Measurements from ENCODE around the gene CYP26A1. TPM values are rescaled to one million over a fixed set of nuclear protein-coding genes. Genes with fewer than 3 reads are reported as not detected.
A peak's percentile ranks its signal among the peaks of the same experiment; 100 is the strongest.

CYP26A1 gene
- total RNA-seq, 1 experiment from 2014 or later, result not detected

- Histone ChIP-seq H3K4me3 (ENCODE audit: low read depth, low read length, poor library complexity, severe bottlenecking) (no peak overlapping the region), H3K4me1 (ENCODE audit: insufficient read depth, low read length, poor library complexity, severe bottlenecking) (no peaks in the 10 kb centered on the region), H3K36me3 (ENCODE audit: insufficient read depth, low read length, poor library complexity, severe bottlenecking) (no peaks in the 10 kb centered on the region), H3K9me3 (ENCODE audit: low read depth, low read length, poor library complexity, severe bottlenecking) (no peaks in the 10 kb centered on the region), H3K27ac (ENCODE audit: low read depth, low read length, poor library complexity, severe bottlenecking) (no peak overlapping the region), H3K27me3 (replicated peaks; ENCODE audit: insufficient read depth, low read depth, low read length, poor library complexity) (peaks cover 7% of the 10 kb centered on the region)
- TF ChIP-seq CTCF (conservative IDR thresholded peaks at IDR 0.05; ENCODE audit: low read depth, low read length) (peak; percentile 60), EZH2 (IDR thresholded peaks at IDR 0.05; ENCODE audit: borderline replicate concordance, low read depth, low read length, poor library complexity, severe bottlenecking) (no peak)
- POLR2A ChIA-PET (ENCODE audit: low non-redundant PET), result no interaction called here
- intact Hi-C loops (cut with micrococcal nuclease; ENCODE audit: unreplicated experiment), result loop anchor here (1.0 to 10.0 kb wide), 2 partner anchors 173 to 239 kb away; no protein-coding TSS in a partner anchor
- peak; percentile 76 for DNase-seq (ENCODE audit: low spot score)
- BruUV-seq (replicated peaks), result no TSS peak
- CTCF ChIA-PET, result interaction anchor here (0.5 to 1.4 kb wide), 3 partner anchors 109 to 380 kb away, joined by 4 to 10 read pairs (median 5); partner anchors contain the start of gene MYOF
Measured at GRCh38 chr10:93115661-93116383, 42.1 kb downstream of the CYP26A1 start.

GRCh38 chr10:93121311-93121710 lies 47.6 kb downstream of the CYP26A1 start:
- intact Hi-C loops (cut with micrococcal nuclease; ENCODE audit: unreplicated experiment), result no loop called here
- H3K27ac ChIP-seq (ENCODE audit: low read depth, low read length, poor library complexity, severe bottlenecking), result no peak overlapping the region
- DNase-seq (ENCODE audit: low spot score), result no peak
- H3K4me1 ChIP-seq (ENCODE audit: insufficient read depth, low read length, poor library complexity, severe bottlenecking), result no peaks in the 10 kb centered on the region
- H3K27me3 ChIP-seq (replicated peaks; ENCODE audit: insufficient read depth, low read depth, low read length, poor library complexity), result no peaks in the 10 kb centered on the region
- BruUV-seq (replicated peaks), result no TSS peak
- H3K9me3 ChIP-seq (ENCODE audit: low read depth, low read length, poor library complexity, severe bottlenecking), result peaks cover 3% of the 10 kb centered on the region
- H3K4me3 ChIP-seq (ENCODE audit: low read depth, low read length, poor library complexity, severe bottlenecking), result no peak overlapping the region
- POLR2A ChIA-PET (ENCODE audit: low non-redundant PET), result no interaction called here
- no peak for TF ChIP-seq EZH2 (IDR thresholded peaks at IDR 0.05; ENCODE audit: borderline replicate concordance, low read depth, low read length, poor library complexity, severe bottlenecking)
- TF ChIP-seq CTCF (conservative IDR thresholded peaks at IDR 0.05; ENCODE audit: low read depth, low read length), result no peak
- H3K36me3 ChIP-seq (ENCODE audit: insufficient read depth, low read length, poor library complexity, severe bottlenecking), result no peaks in the 10 kb centered on the region
- CTCF ChIA-PET, result no interaction called here

- no TSS peak for BruUV-seq (replicated peaks)
- no peak overlapping the region for H3K4me3 ChIP-seq (ENCODE audit: low read depth, low read length, poor library complexity, severe bottlenecking)
- no peak overlapping the region for H3K27ac ChIP-seq (ENCODE audit: low read depth, low read length, poor library complexity, severe bottlenecking)
- no peaks in the 10 kb centered on the region for H3K27me3 ChIP-seq (replicated peaks; ENCODE audit: insufficient read depth, low read depth, low read length, poor library complexity)
- no peak for DNase-seq (ENCODE audit: low spot score)
- intact Hi-C loops (cut with micrococcal nuclease; ENCODE audit: unreplicated experiment), result no loop called here
- no peaks in the 10 kb centered on the region for H3K36me3 ChIP-seq (ENCODE audit: insufficient read depth, low read length, poor library complexity, severe bottlenecking)
- no peaks in the 10 kb centered on the region for H3K4me1 ChIP-seq (ENCODE audit: insufficient read depth, low read length, poor library complexity, severe bottlenecking)
- CTCF ChIA-PET, result no interaction called here
- POLR2A ChIA-PET (ENCODE audit: low non-redundant PET), result no interaction called here
- no peak for TF ChIP-seq EZH2 (IDR thresholded peaks at IDR 0.05; ENCODE audit: borderline replicate concordance, low read depth, low read length, poor library complexity, severe bottlenecking)
- no peak for TF ChIP-seq CTCF (conservative IDR thresholded peaks at IDR 0.05; ENCODE audit: low read depth, low read length)
- H3K9me3 ChIP-seq (ENCODE audit: low read depth, low read length, poor library complexity, severe bottlenecking), result peaks cover 13% of the 10 kb centered on the region
Measured at GRCh38 chr10:93123766-93124165, 50.1 kb downstream of the CYP26A1 start.
